ENCODE data around the gene ARHGAP15.

The ARHGAP15 gene

GRCh38 chr2:143742581-143742980 lies 613.4 kb downstream of the ARHGAP15 start:
- no peaks in the 10 kb centered on the region for H3F3A ChIP-seq (ENCODE audit: insufficient read depth, low read length)
- DNase-seq, result no peak

DNA sequence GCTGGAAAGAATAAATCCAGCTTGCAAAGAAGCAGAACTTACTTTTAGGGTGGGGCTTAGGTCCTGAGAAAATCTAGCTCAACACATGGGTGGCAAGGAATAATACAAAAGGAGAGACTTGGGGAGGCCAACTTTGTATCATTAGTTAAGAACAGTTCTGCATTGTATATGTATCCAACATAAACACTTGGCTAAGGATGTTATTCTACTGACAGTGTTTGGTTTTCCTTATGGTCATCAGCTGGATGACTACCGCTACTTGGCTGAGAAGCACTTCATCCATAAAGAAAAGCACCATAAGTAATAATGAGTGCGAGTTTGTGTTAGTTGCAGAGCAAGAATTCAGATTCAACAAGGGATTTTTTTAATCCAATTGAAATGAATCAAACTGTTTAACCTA lies 614.9 kb downstream of the ARHGAP15 start:
- H2AFZ ChIP-seq (ENCODE audit: low read length), result no peak overlapping the region
- no peak overlapping the region for H3K9ac ChIP-seq (ENCODE audit: low read length)
- H3K4me3 ChIP-seq (ENCODE audit: low read length), result no peak overlapping the region
- H3K9me2 ChIP-seq (replicated peaks; ENCODE audit: insufficient read depth, low read length), result no peaks in the 10 kb centered on the region
- H3K27me3 ChIP-seq (replicated peaks; ENCODE audit: insufficient read depth, low read length), result no peaks in the 10 kb centered on the region
- no peaks in the 10 kb centered on the region for H3K9me3 ChIP-seq (replicated peaks; ENCODE audit: insufficient read depth, low read length)
- TF ChIP-seq EZH2 (optimal IDR thresholded peaks at IDR 0.05; ENCODE audit: low read depth, low read length) (no peak), EZH2phosphoT487 (IDR thresholded peaks at IDR 0.05; ENCODE audit: low read length) (no peak)
- TF ChIP-seq, protein P1, sequence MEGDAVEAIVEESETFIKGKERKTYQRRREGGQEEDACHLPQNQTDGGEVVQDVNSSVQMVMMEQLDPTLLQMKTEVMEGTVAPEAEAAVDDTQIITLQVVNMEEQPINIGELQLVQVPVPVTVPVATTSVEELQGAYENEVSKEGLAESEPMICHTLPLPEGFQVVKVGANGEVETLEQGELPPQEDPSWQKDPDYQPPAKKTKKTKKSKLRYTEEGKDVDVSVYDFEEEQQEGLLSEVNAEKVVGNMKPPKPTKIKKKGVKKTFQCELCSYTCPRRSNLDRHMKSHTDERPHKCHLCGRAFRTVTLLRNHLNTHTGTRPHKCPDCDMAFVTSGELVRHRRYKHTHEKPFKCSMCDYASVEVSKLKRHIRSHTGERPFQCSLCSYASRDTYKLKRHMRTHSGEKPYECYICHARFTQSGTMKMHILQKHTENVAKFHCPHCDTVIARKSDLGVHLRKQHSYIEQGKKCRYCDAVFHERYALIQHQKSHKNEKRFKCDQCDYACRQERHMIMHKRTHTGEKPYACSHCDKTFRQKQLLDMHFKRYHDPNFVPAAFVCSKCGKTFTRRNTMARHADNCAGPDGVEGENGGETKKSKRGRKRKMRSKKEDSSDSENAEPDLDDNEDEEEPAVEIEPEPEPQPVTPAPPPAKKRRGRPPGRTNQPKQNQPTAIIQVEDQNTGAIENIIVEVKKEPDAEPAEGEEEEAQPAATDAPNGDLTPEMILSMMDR (IDR thresholded peaks at IDR 0.05; ENCODE audit: low read length), result no peak
- H3K36me3 ChIP-seq (replicated peaks; ENCODE audit: insufficient read depth, low read length), result 0 out of 2 replicates have a peak, but pooled peaks cover 4% of the 10 kb centered on the region
- H3K4me2 ChIP-seq (ENCODE audit: low read depth, low read length), result no peak overlapping the region
- no peak overlapping the region for H3K27ac ChIP-seq (ENCODE audit: low read length)
- no peaks in the 10 kb centered on the region for H4K20me1 ChIP-seq (ENCODE audit: insufficient read depth, low read length)
- DNase-seq, result no peak
- H3K4me1 ChIP-seq (ENCODE audit: low read length), result no peaks in the 10 kb centered on the region
- no peaks in the 10 kb centered on the region for H3F3A ChIP-seq (ENCODE audit: insufficient read depth, low read length)
- no peaks in the 10 kb centered on the region for H3K79me2 ChIP-seq (ENCODE audit: low read length)

More at GRCh38 chr2:143742581-143742980, 613.4 kb downstream of the ARHGAP15 start:
- Histone ChIP-seq H3K27me3 (replicated peaks; ENCODE audit: insufficient read depth, low read length) (no peaks in the 10 kb centered on the region), H2AFZ (ENCODE audit: low read length) (no peak overlapping the region), H3K4me2 (ENCODE audit: low read depth, low read length) (no peak overlapping the region), H3K4me3 (ENCODE audit: low read length) (no peak overlapping the region), H3K27ac (ENCODE audit: low read length) (no peak overlapping the region), H3K9me3 (replicated peaks; ENCODE audit: insufficient read depth, low read length) (no peaks in the 10 kb centered on the region), H3K36me3 (replicated peaks; ENCODE audit: insufficient read depth, low read length) (0 out of 2 replicates have a peak, but pooled peaks cover 4% of the 10 kb centered on the region), H3K9ac (ENCODE audit: low read length) (no peak overlapping the region), H3K4me1 (ENCODE audit: low read length) (no peaks in the 10 kb centered on the region), H3K79me2 (ENCODE audit: low read length) (no peaks in the 10 kb centered on the region), H4K20me1 (ENCODE audit: insufficient read depth, low read length) (no peaks in the 10 kb centered on the region), H3K9me2 (replicated peaks; ENCODE audit: insufficient read depth, low read length) (no peaks in the 10 kb centered on the region)
- TF ChIP-seq EZH2phosphoT487 (IDR thresholded peaks at IDR 0.05; ENCODE audit: low read length) (no peak), EZH2 (optimal IDR thresholded peaks at IDR 0.05; ENCODE audit: low read depth, low read length) (no peak)
- TF ChIP-seq, protein P1 (IDR thresholded peaks at IDR 0.05; ENCODE audit: low read length), result no peak

- Histone ChIP-seq H3K27ac (ENCODE audit: low read length) (no peak overlapping the region), H3K9ac (ENCODE audit: low read length) (no peak overlapping the region), H3K9me2 (replicated peaks; ENCODE audit: insufficient read depth, low read length) (no peaks in the 10 kb centered on the region), H4K20me1 (ENCODE audit: insufficient read depth, low read length) (no peaks in the 10 kb centered on the region), H3K4me1 (ENCODE audit: low read length) (no peaks in the 10 kb centered on the region), H3K27me3 (replicated peaks; ENCODE audit: insufficient read depth, low read length) (no peaks in the 10 kb centered on the region), H3K79me2 (ENCODE audit: low read length) (no peaks in the 10 kb centered on the region), H3K4me2 (ENCODE audit: low read depth, low read length) (no peak overlapping the region), H3K36me3 (replicated peaks; ENCODE audit: insufficient read depth, low read length) (0 out of 2 replicates have a peak, but pooled peaks cover 4% of the 10 kb centered on the region), H2AFZ (ENCODE audit: low read length) (no peak overlapping the region), H3K9me3 (replicated peaks; ENCODE audit: insufficient read depth, low read length) (no peaks in the 10 kb centered on the region), H3K4me3 (ENCODE audit: low read length) (no peak overlapping the region), H3F3A (ENCODE audit: insufficient read depth, low read length) (no peaks in the 10 kb centered on the region)
- DNase-seq, result no peak
- TF ChIP-seq EZH2phosphoT487 (IDR thresholded peaks at IDR 0.05; ENCODE audit: low read length), result no peak
These were observed 615.8 kb downstream of the ARHGAP15 start for GRCh38 chr2:143745060-143745459.

GRCh38 chr2:143754742-143755141 lies 625.5 kb downstream of the ARHGAP15 start:
- H2AFZ ChIP-seq (ENCODE audit: low read length), result no peak overlapping the region
- no peak for DNase-seq

More at GRCh38 chr2:143754742-143755141, 625.5 kb downstream of the ARHGAP15 start:
- Histone ChIP-seq H3K27ac (ENCODE audit: low read length) (no peak overlapping the region), H4K20me1 (ENCODE audit: insufficient read depth, low read length) (no peaks in the 10 kb centered on the region), H3K27me3 (replicated peaks; ENCODE audit: insufficient read depth, low read length) (no peaks in the 10 kb centered on the region), H3K4me3 (ENCODE audit: low read length) (no peak overlapping the region), H3K79me2 (ENCODE audit: low read length) (no peaks in the 10 kb centered on the region), H3K36me3 (replicated peaks; ENCODE audit: insufficient read depth, low read length) (no peaks in the 10 kb centered on the region), H3K4me1 (ENCODE audit: low read length) (no peaks in the 10 kb centered on the region), H3K9ac (ENCODE audit: low read length) (no peak overlapping the region), H3F3A (ENCODE audit: insufficient read depth, low read length) (no peaks in the 10 kb centered on the region), H3K9me3 (replicated peaks; ENCODE audit: insufficient read depth, low read length) (no peaks in the 10 kb centered on the region), H3K9me2 (replicated peaks; ENCODE audit: insufficient read depth, low read length) (no peaks in the 10 kb centered on the region), H3K4me2 (ENCODE audit: low read depth, low read length) (no peak overlapping the region)
- TF ChIP-seq, protein P1 (IDR thresholded peaks at IDR 0.05; ENCODE audit: low read length), result no peak
- TF ChIP-seq EZH2phosphoT487 (IDR thresholded peaks at IDR 0.05; ENCODE audit: low read length), result no peak
- no peak for TF ChIP-seq EZH2 (optimal IDR thresholded peaks at IDR 0.05; ENCODE audit: low read depth, low read length)

Measured in MM.1S (cell line).